PC-9 (cell line): ENCODE measurements around the gene PKP3.

Source experiments
- EZH2 ChIP-seq: fragments of 200-600 bp; sonication (generic); IDR thresholded peaks from 2 replicates; pipeline ENCODE4 v1.8.0; 2017; ENCODE audit warnings: antibody characterized with exemption, low read depth
- TF ChIP-seq, protein P1 (sequence below): fragments of 200-600 bp; sonication (generic); conservative IDR thresholded peaks from 2 replicates; pipeline ENCODE4 v1.6.1; 2017; ENCODE audit warnings: mixed run types, antibody characterized with exemption, mild to moderate bottlenecking, moderate library complexity

DNA sequence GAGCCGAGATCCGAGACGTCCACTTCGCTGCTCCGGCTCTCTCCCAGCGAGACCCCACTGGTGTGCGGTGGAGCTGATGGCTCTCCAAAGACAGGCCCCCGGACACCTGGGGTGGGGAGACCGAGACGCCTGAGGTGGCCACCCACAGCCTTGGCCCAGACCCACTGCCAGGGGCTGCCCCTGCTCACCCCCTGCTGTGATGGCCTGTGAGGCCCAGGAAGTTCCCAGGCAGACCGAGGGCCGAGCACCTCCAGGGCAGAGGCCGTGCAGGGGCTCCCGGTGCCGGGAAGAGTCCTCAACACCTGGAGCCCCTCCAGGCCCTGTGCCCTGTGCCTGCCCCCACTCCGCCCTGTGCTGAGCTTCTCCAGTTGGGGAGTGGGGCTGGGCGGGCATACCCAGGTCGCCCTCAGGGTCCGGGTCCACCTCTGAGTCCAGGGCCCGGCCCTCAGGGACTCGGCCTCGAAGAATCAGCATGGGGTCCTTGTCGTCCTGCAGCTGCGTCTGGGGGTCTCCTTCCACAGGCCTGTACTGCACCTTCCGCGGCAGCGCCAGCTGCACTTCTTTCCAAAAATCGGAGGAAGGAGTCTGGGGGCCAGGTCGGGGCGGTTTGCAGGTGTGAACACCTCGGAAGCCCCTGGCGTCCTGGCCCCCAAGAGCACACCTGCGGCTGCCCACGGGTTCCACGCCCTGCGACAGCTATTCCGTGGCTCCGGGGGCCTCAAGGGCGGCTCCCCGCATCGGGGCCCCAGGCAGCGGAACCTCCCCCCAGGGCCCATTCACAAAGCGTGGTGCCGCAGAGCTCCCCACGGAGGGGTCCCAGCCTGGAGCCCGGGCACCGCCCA, 12.2 kb downstream of the PKP3 start:
- no peak for TF ChIP-seq EZH2
- TF ChIP-seq, protein P1, sequence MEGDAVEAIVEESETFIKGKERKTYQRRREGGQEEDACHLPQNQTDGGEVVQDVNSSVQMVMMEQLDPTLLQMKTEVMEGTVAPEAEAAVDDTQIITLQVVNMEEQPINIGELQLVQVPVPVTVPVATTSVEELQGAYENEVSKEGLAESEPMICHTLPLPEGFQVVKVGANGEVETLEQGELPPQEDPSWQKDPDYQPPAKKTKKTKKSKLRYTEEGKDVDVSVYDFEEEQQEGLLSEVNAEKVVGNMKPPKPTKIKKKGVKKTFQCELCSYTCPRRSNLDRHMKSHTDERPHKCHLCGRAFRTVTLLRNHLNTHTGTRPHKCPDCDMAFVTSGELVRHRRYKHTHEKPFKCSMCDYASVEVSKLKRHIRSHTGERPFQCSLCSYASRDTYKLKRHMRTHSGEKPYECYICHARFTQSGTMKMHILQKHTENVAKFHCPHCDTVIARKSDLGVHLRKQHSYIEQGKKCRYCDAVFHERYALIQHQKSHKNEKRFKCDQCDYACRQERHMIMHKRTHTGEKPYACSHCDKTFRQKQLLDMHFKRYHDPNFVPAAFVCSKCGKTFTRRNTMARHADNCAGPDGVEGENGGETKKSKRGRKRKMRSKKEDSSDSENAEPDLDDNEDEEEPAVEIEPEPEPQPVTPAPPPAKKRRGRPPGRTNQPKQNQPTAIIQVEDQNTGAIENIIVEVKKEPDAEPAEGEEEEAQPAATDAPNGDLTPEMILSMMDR, result no peak
